Iris pigment epithelial cell (primary cell): ENCODE data around the gene NBEA.

Experiments used
- DNase-seq: peaks from one replicate; pipeline ENCODE4 v3.0.0-alpha.2; 2011; ENCODE audit warnings: low read depth

The NBEA gene

DNA sequence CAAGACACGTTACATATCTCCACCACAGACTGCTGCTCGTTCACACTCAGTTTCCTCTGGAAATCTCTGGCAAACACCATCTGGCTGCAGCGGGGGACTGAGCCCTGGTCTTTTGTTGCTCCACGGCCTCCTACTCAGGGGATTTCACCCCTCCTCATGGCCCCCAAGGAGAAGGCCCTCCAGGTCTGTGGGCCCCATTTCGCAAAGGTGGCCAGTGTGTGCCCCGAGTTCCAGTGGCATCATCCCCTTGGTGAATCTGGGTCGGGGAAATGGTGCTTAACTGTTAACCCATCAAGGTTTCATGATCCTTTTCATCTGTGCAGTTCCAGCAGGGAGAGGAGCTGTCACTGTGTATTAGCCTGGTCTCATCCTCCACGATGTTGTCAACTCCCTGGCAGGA, 769.8 kb downstream of the NBEA start:
- DNase-seq: no peak

DNA sequence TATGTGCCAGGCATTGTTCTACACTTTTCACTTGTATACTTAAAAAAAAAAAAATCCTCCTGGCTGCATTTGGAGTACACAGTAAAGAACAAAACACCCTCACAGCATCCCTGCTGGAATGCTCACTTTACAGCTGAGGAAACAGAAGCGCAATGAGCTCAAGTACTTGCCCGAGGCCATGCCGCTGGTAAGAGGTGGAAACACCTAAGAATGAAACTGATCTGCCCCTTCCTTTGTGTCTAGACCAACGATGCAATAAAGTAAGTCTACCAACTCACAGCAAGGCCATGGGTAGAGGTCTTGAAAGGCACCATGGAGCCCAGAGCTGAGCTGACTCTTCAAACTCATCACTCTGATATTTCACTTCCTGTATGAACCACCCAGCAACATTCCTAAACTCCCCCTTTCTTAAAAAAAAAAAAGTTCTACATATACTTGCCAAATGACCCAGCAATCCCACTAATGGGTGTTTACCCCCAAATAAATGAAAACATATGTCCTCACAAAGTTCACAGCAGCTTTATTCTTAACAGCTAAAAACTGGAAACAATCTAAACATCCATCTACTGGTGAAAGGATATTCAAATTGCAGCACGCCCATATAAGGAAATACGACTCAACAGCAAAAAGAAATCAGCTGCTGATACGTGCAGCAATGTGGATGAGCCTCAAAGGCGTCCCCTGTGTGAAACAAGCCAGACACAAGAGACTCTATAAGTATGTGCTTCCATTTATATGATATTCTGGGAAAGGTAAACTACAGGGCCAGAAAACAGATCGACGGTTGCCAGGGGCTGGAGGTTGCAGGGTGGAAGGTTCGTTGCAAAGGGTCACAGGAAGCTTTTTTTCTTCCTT, 771.1 kb downstream of the NBEA start:
- DNase-seq: peak; percentile 61

DNA sequence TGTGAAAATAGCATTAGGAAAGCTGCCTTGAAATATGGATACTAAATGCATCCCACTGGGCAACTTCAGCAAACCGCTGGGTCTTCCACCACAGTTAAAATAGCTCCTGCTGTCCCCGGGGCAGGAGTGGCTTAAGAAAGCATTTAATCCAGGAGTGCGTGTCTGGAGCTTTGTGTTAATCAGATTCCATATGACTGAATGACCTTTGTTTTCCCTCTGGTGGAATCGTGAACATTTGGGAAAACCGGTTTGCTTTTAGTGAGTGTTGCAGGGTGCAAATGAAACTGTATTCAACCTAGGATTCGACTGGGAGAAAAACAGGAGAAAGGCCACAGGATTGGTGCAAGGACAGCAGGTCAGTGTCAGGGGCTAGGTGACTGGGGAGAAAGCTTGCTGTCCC, 772.1 kb downstream of the NBEA start:
- no peak for DNase-seq

DNA sequence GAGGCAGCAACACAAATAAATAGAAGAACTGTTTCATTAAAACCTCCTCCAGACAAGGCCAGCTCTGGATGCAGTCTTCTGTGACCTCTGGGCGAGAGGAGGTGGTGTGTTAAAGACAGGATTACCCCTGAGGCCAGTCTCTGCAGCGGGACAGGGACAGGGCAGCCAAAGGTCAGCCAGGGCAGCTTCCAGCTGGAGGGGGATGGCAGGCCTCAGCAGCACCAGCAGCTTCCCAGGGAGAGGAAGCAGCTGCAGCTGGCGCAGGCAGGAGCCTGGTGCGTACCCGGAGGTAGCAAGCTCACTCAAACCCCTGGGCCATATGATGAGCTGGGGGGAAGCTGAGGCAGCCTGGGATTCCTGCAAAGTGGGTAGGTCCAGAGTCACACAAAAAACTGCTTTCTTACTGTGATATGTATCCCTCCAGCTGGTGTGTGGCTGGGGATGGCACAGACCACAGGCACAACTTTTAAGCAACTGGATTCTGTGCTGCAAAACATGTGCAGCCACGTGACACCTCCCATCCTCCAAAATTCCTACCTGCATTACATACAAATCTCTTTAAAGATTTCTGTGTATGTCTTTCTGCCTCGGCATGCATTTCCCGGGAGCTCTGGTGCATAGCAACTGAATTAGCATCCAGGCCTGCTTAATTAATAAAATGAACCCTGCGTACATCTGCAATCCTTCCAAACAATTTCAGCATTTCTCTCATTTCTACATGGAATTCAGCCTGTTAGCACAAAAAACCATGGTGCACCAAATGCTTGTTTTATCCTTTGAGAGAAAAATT, 772.7 kb downstream of the NBEA start:
- DNase-seq: no peak

DNA sequence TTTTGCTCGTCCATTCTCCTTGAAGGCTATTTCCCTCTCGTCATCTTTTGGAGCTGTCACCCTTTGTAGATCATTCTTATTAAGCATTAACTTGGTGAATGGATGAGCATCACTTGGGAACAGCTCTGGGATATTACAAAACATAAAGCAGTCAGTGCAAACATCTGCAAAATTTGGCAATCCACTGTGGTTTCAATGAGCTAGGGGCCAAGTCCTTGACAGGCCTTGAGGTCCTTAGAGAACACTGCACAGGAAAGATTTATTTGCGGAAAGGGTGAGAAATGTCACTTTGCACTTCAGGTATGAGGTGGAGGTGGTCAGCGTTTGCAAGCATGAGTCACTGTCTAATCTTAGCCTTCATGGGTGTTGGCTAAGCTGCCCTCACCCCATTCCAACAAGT, 774.1 kb downstream of the NBEA start:
- peak; percentile 26 for DNase-seq

DNA sequence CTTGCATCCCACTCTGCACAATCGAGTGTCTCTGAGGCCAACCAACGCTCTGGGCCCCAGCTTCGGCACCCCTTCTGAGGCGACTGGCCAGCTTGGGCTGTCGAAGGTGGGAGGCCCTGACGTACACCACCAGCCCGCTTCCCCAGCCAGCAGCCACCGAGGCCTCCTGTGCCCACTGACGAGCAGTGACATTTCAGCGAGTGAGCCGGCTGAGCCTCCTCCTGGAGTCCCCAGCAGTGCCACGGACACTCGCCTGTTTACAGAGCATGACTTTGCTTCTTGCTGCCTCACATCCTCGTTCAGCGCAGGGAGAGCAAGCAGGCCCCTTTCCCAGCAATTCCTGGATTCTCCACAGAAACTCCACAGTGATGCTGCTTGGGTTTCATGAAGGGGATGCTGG, 774.7 kb downstream of the NBEA start:
- no peak for DNase-seq

DNA sequence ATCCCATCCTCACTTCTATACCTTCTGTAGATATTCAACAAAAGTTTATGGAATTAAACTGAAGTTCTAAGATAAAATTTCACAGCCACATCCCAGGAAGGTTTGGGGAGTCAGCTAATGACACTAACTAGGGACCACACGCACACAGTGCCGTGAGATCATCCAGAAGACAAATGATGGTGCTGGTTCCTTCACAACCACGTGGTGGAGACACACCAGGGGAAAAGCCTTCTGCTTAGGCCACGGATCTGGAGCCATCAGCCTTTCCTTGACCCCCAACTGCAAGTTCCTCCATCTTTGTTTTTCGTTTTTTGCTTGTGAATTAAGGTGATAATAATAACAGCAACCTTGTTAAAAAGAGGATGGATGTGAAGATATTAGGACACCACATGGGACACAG, 776.0 kb downstream of the NBEA start:
- DNase-seq: no peak

DNA sequence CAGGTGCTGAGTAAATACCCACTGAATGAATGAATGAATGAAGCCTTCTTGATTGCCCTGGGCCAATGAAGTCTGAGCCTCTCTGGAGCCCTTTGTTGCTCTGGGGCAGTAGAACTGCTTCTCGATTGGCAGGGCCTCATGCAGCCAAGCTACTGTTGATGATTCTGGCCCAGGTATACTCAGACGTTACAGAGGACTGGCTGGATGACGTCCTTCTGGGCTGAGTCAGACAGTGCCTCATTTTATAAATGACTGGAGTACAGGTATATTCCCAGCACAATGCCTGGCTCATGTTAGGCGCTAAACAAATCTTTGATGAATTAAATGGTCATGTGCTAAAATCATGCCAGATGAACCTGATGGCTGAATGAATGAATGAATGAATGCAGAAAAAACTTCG, 778.2 kb downstream of the NBEA start:
- DNase-seq: no peak

DNA sequence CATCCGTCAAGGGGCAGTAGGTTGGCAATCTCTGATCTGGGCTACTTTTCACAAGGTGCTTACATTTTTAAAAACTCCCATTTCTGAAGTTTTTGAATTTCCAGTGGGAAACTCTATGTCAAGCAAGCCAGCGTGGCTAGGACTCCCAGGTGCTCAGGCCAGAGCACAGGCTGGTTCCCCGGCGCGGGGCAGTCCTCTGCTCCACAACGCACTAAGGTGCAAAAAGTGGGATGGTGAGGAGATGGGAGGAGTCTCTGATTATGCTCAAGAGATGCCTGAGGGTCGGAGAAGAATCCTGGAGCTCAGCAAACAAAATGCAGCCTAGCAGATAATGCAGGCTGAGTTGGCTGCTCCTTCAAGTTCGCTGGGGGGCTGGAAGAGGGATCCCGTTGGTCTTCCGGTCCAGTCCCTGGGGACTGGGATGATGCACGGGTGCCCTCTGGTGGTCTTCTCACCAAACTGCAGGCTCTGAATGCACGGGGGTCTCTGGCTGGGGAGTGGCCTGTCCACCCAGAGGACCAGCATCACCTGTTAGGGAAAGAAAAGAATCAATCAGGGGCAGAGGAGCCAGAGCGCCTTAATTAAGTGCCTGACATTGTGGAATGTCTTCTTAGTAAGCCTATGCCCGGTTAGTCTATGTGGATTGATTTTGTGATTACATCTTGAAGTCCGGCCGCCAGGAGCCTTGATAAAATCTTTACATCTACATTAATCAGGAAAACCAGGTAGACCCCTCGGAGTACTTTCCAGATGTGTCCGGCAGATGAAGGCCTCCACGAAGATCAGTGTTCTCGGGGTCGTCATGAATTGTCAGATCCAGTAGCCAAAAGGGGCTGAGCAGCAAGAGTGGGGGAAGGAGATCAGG, 778.9 kb downstream of the NBEA start:
- DNase-seq: peak; percentile 36
